GM19240 (cell line): ENCODE data around the gene SMARCAD1.
"Not testable (repeated sequence)": the region's sequence is repeated elsewhere in the genome, so short reads cannot be mapped to it uniquely, and the experiment has no call there.

Source experiments
- DNase-seq: peaks from one replicate; pipeline ENCODE4 v3.0.0; 2011; ENCODE audit warnings: low spot score; ENCODE audit not compliant: insufficient read length

Gene SMARCAD1

DNA sequence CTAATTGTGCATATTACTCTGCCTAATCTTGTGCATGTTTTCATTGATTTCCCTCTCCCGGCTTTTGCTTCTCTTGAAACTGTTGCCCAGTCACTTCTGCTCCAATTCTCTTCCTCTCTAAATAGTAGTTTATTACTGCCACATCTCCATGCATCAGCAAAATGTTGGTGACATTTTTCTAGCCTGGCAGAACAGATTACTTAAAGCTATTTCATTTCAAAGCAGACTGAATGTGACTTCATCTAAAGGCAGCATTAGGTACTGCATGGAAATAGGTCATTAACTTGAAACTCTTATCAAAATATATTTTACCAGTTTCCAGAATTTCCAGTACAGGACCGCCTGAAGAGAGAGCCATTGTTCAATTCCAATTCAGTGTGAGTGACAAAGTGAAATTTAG is 82.6 kb downstream of the SMARCAD1 start:
- no peak for DNase-seq

DNA sequence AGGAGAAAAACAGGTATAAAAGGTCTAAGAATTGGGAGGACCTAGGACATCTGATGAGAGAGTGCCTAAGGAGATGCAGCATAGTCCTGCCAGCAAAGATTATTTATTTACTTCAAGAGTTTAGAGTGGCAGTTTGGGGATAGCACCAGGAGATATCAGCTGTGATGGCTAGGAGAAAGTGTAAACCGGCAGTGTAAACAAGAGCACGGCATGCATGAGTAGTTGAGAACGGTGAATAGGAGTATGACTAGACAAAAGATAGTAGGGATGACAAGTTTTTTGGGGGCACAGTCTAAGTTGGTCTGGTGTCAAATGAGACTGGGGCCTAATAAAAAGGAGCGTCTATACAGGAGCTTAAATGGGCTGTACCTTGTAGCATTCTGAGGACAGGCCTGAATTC is 86.3 kb downstream of the SMARCAD1 start:
- DNase-seq = not testable (repeated sequence)

DNA sequence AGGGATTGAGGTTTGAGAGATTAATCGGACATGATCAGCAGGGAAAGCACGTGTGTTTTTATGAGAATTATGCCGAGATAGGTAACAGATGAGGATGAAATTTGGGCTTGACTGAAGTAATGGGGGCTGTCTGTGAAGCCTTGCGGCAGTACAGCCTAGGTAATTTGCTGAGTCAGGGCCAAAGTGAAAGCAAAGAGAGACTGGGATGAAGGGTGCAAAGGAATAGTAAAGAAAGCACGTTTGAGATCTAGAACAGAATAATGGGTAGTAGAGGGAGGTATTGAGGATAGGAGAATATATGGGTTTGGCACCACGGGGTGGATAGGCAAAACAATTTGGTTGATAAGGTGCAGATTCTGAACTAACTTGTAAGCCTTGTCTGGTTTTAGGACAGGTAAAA is 87.8 kb downstream of the SMARCAD1 start:
- DNase-seq = not testable (repeated sequence)

DNA sequence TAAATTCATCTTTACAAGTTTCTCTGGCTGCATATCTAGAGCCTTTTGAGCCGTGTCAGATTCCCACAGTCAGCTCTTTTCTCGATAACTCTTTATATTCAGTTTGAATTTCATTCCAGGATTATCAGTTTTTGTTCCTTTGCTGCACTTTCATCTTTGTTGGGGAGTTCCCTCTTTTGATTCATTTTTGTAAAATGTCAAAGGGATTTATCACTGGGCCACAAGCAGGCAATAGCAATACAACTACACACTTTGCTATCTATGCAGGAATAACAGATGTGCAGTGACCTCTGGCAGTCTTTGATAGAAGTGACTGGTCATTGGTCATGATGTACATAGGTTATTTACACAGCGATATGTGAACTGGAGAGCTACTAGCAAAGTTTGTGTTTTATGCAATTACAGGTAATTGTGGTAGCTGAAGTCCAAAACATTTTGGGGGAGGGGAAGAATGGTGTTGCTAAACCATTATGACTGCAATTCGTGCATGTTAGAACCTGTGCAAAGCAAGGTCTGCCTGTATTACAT is 91.1 kb downstream of the SMARCAD1 start:
- DNase-seq = no peak

DNA sequence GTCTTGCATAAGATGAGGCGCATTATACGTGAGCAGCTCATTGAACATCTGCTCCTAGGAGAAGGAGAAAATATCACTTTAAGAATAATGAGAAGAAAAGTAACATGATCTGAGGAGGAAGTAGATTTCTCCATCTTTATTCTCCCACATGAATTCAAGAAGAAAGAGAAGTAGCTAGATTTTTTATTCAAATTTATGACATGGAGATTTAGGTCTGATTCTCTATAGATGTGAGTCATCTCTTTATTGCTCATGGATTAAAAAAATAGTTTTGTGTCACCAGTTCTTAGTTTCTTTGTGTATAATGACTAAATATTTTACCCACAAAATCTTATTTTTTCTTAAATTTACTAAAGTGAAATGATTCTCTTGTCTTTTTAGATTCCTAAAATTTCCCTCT is 94.5 kb downstream of the SMARCAD1 start:
- DNase-seq = no peak

DNA sequence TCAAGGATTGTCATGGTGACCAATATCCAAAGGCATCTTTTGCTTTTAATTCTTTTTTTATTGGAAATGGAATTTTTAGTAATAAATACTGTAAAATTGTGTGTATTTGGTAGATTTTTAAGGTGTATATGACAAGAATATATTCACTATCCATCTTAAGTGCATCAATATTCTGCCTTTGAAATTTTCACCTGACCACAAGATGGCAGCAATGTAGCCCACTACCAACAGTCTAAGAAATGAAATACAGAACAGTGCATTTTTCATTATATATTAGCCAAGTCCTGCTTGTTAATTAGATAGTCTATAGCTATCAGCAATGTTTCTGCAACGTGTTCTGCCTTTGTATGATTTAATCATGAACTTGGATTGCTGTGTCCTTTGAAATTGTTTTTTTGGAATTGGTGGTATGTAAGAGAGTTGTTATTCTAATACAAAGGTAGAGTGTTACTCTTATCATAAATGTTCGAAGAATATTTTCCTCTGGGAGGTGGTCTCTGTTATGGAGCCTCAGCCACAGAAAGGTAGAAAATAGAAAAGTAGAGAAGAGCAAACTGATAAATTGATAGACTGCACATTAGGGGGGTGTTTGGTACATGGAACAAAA is 96.8 kb downstream of the SMARCAD1 start:
- peak; percentile 3 for DNase-seq

DNA sequence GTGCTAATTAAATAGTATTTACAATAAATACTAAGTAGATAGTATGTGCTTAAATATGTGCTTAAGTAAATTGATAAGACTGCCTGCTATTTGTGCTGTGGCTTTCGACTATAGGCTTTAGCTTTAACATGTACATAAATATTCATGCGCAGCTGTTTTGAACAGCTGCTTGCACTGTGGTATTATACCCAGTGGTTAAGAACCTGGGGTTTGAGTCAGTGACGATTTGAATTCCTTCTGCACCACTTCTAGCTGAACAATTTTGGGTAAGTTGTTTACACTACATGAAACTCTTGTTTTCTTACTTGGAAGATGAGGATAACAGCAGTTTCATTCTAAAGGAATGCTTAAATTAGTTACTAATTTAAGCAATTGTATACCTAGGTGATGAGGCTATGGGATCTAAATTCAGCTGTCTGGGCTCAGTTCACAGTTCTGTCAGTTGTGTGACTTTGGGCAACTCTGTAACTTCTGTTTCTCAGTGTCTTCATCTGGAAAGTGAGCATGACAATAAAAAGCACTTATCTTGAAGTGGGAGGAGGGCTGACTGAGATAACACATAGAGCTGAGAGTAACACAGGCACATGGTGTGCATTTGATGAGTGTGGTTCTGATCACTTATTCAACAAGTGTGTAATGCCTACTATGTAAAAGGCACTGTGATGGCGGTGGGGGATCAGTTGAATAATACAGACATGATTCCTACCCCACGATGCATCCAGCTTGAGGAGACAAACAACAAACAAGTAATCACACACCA is 98.0 kb downstream of the SMARCAD1 start:
- no peak for DNase-seq

DNA sequence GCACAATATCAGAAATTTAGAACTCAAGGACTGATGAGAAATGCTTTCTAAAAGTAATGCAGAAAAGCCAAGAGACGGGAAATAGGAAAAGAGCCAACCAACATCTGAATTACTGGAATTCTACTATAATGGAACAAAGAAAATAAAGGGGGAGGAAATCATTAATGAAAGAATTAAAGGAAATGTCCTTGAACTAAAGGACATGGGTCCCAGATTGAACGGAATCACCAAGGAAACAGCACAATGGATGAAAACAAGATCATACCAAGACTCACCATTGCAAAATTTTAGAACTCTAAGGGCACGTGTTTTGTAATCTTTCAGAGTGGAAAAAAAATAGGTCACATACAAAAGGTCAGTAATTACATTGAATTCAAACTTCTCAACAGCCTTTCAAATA is 99.0 kb downstream of the SMARCAD1 start:
- DNase-seq = no peak

DNA sequence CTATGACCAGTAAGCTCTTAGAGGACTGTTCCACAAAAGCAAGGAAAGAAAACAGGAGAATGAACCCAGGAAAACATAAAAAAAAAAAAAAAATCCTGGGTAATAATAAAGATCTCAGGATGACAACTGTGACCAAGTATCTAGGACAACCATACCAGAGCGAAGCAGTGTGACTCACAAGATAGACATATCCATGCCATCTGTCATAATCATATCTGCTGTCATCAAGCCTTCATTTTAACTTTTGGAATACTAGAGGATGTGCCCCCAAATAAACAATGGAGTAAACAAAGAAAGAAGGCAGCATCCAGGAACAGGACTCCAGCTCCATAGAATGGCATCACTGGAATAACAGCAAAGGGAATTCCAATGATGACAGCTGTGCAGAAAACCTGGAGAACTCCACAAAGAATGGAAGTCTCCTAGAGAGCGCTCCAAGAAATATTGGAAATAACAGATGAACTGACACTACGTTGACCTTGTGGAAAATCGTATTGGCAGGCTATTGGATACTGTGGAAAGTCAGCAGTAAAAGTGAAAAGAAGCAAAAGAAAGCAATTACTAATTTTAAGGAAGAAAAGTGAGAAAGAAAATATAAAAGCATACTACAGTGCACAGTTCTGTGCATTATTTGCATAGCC is 99.7 kb downstream of the SMARCAD1 start:
- DNase-seq = no peak

DNA sequence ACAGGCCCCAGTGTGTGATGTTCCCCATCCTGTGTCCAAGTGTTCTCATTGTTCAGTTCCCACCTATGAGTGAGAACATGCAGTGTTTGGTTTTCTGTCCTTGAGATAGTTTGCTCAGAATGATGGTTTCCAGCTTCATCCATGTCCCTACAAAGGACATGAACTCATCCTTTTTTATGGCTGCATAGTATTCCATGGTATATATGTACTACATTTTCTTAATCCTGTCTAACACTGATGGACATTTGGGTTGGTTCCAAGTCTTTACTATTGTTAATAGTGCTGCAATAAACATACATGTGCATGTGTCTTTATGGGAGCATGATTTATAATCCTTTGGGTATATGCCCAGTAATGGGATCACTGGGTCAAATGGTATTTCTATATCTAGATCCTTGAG is 112.3 kb downstream of the SMARCAD1 start:
- not testable (repeated sequence) for DNase-seq

DNA sequence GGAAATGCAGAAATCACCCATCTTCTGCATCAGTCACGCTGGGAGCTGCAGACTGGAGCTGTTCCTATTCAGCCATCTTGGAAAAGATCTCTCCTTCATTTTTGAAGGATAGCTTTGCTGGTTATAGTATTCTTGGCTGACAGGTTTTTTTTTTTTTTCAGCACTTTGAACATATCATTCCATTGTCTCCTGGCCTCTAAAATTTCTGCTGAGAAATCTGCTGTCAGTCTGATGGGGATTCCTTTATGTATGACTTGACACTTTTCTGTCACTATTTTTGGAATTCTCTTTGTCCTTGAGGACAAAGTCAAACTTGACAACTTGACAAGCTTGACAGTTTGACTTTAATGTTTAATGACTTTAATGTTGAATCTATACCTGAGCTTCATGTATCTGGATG is 118.2 kb downstream of the SMARCAD1 start:
- no peak for DNase-seq

DNA sequence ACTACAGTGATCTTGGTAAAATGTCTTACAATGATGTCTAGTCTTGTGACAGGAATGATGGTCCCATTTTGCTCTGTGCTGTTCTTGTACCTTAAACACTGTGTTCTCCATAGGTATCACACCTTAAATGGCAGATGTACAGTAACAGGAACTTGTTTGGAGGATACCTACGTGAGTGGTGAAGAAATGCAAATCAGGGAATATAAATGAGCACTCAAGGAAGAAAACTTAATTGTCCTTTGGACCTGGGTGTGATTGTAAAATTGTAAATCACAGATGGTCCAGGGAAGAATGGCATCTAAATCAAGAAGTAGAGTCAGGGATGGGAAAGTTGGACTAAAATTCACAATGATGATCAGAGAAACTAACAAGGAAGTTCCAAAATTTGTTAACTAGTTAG is 122.3 kb downstream of the SMARCAD1 start:
- no peak for DNase-seq

DNA sequence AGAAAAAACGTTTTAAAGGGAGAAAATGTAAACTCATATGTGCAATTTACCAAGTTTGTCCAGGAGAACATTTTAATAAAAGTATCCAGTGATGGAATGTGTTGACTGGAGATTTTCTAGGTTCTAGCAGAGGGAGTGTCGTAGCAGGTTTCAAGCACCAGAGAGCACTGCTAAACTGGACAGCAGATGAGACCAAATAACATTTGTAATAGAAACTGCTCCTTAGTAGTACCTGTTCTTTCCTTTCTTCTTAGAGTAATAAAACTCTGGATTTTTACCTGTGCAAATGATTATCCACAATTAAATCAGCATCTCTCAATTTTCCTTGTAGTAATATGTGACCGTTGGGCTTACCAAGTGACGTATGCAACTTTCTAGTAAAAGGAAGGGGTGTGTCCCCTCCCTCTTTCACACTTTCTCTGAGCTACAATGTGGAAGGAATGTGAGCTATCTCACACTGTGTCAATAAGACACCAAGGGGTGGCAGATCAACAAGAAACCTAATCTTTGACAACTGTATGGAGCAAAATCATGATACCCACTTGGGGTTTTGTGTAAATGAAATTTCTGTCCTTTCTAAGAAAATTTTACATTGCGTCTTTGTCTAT is 125.4 kb downstream of the SMARCAD1 start:
- no peak for DNase-seq

DNA sequence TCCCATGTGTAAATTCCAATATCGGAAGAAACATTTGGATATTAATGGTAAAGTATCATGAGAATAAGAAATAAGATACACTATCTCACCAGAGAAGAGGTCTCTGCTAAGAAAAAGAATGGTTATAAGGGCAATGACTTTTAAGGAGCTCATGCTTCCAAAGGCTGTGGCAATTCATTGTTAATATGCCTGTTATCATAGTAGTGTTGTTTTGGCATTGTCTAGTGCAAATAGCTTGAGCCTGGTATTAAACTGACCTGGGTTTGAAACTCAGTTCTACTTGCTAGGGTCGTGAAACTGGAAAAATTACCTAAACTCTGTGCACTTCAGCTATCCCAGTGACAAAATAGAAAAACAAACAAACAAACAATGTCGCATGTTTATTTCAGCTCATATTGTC is 126.2 kb downstream of the SMARCAD1 start:
- DNase-seq = no peak

DNA sequence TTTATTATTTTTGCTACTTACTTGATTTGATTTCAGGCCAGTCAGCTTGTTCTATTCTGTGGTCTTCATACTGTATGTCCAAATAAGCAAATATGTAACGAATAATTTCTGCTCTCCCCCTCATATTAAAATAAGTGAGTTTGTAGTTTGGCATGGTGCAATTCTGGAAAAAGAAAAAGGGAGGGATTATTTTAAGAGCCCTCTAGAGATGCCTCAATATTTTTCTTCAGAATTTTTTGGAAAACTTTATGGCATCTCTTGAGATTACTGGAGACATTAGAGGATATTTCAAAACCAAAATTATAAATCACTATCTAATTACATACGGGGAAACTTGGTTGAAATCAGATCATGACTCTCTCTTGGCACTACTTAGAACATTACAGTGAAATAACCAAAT is 126.8 kb downstream of the SMARCAD1 start:
- DNase-seq = no peak

DNA sequence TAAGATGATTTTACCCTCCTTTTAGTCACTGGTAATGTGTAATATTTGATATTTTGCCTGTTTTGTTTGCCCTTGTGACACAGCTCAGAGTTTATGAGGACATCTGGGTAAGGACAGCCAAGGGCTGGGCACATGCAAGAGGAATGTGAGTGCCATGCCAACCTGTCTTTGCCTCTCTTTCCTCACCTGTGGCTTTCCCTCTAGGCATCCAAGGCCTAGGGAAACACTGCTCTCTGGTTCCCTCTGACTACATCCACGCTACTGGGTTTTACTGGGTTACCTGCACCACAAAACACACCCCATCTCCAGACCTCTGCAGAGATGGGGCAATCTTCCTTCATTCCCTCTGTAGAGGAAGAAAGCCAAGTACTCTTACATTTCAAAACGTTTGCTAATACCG is 127.3 kb downstream of the SMARCAD1 start:
- DNase-seq = no peak

DNA sequence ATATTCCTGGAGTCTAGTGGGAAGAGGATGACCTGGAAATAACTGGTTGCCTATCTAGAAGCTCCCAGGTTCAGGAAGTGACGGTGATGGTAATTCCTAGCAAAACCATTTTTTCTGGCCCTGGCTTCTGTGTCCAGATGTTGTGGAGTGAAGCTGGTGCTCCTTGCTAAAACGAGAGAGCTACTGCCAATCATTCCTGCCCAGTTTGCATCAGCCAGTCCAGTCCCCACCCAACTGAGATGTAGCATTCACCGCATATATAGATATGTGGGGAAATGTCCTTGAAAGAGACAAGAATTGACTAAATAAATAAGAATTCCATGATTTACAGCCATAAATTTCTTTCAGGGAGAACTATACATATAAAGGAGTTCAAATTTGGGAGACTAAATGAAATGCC is 128.6 kb downstream of the SMARCAD1 start:
- DNase-seq = no peak

DNA sequence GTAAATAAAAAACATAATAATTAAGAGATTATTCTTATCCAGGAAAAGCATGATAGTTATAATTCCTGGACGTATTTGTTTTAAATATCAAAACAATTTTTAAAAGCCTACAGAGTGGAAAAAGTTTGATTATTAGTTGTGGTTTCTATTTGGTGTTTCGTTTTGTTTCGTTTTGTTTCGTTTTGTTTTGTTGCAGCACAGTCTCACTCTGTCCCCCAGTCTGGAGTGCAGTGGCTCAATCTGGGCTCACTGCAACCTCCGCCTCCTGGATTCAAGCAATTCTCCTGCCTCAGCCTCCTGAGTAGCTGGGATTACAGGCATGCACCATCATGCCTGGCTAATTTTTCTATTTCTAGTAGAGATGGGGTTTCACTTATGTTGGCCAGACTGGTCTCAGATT is 129.1 kb downstream of the SMARCAD1 start:
- DNase-seq = not testable (repeated sequence)

DNA sequence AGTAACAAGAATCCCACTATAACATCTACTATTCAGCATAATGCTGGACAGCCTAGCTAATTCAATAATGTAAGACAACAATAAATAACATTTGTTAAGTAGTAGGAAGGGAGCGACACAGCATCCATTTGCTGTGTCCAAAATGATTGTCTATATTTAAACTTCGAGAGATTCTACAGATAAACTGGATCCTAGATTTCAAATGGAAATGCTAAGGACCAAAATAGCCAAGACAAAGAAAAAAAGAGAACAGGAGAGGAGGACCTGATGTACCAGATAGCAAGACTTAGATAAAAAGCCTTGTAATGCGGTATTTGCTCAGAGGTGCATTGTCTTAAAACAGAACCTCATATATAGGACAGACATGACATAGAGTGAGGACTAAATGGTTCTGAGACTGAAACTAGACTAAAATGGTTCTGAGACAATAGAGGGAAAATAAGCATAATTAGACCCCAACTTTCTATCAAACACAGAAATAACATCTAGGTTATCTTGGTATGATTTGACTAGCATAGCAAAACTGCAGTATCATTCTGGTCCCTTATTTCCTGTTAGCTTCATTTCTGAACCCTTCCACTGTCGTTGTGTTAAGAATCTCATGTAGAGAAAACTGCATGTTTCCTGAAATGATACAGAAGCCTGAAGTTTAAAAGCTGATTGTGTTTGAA is 131.2 kb downstream of the SMARCAD1 start:
- no peak for DNase-seq

DNA sequence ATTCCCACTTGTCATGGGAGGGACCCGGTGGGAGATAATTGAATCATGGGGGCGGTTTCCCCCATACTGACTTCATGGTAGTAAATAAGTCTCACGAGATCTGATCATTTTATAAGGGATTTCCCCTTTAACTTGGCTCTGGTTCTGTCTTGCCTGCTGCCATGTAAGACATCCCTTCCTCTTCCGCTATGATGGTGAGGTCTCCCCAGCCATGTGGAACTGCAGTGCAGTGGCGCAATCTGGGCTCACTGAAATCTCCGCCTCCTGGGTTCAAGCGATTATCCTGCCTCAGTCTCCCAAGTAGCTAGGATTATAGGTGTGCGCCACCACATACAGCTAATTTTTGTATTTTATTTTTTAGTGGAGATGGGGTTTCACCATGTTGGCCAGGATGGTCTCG is 132.1 kb downstream of the SMARCAD1 start:
- DNase-seq = no peak
